Bronchial epithelial cell (primary cell): ENCODE data around the gene ST3GAL4. TPM values are rescaled to one million over a fixed set of nuclear protein-coding genes. Genes with fewer than 3 reads are reported as not detected.
"Not testable (repeated sequence)": the region's sequence is repeated elsewhere in the genome, so short reads cannot be mapped to it uniquely, and the experiment has no call there.

Experiments
- DNase-seq: peaks from one replicate; pipeline ENCODE4 v3.0.0-alpha.2; 2010; ENCODE audit warnings: low read depth
- FAIRE-seq: peaks from 2 replicates; lab custom pipeline; 2011; peaks lifted over from hg19 to GRCh38; lab: Jason Lieb, UNC
- H3K27me3 ChIP-seq: 2 replicates; pipeline ENCODE4 v1.5.1; 2011; ENCODE audit warnings: low read length; ENCODE audit not compliant: control insufficient read depth, insufficient read depth
- H3K36me3 ChIP-seq: 2 replicates; pipeline ENCODE4 v1.5.1; 2011; ENCODE audit warnings: low read length; ENCODE audit not compliant: control insufficient read depth, insufficient read depth
- H3K4me3 ChIP-seq: 2 replicates; pipeline ENCODE4 v1.5.1; 2011; ENCODE audit warnings: mild to moderate bottlenecking, low read depth, low read length, control low read depth
- CTCF ChIP-seq: IDR thresholded peaks from 2 replicates; pipeline ENCODE4 v1.5.1; 2011; ENCODE audit warnings: mild to moderate bottlenecking, moderate library complexity, low read length, control low read depth, inconsistent platforms; ENCODE audit not compliant: insufficient read depth, severe bottlenecking
- total RNA-seq: library from RNA; depleted of rRNA; stranded (reverse); fragments of >200 nt; gene quantifications from 2 replicates; pipeline ENCODE4 v1.2.1, GENCODE V29; 2014

ST3GAL4 gene
- total RNA-seq, 1 donor from 2014 or later = 12.4 TPM

GRCh38 chr11:126370016-126370415, 14.5 kb downstream of the ST3GAL4 start:
- no peak overlapping the region for H3K4me3 ChIP-seq
- no peak for FAIRE-seq
- no peak for TF ChIP-seq CTCF
- no peak for DNase-seq
- H3K27me3 ChIP-seq = no peaks in the 10 kb centered on the region
- H3K36me3 ChIP-seq = no peaks in the 10 kb centered on the region

GRCh38 chr11:126371595-126371994, 16.1 kb downstream of the ST3GAL4 start:
- no peak overlapping the region for H3K4me3 ChIP-seq
- DNase-seq (no peak), FAIRE-seq (no peak)
- H3K27me3 ChIP-seq = no peaks in the 10 kb centered on the region
- no peak for TF ChIP-seq CTCF
- H3K36me3 ChIP-seq = no peaks in the 10 kb centered on the region

GRCh38 chr11:126373389-126374066, 18.0 kb downstream of the ST3GAL4 start:
- peak; percentile 52 for DNase-seq
- FAIRE-seq = peak; percentile 95
- H3K27me3 ChIP-seq, H3K36me3 ChIP-seq, H3K4me3 ChIP-seq: not testable (repeated sequence)

GRCh38 chr11:126374562-126375300, 19.2 kb downstream of the ST3GAL4 start:
- FAIRE-seq = peak; percentile 64

GRCh38 chr11:126375726-126376125, 20.2 kb downstream of the ST3GAL4 start:
- H3K4me3 ChIP-seq = no peak overlapping the region
- DNase-seq (peak; percentile 47), FAIRE-seq (no peak)
- no peak for TF ChIP-seq CTCF
- no peaks in the 10 kb centered on the region for H3K36me3 ChIP-seq
- H3K27me3 ChIP-seq = no peaks in the 10 kb centered on the region

More at GRCh38 chr11:126374562-126375300, 19.2 kb downstream of the ST3GAL4 start:
- H3K4me3 ChIP-seq, H3K27me3 ChIP-seq, DNase-seq, H3K36me3 ChIP-seq: not testable (repeated sequence)

- DNase-seq = no peak
- no peaks in the 10 kb centered on the region for H3K36me3 ChIP-seq
These were observed 23.3 kb downstream of the ST3GAL4 start for GRCh38 chr11:126378763-126379162.

More at GRCh38 chr11:126378763-126379162, 23.3 kb downstream of the ST3GAL4 start:
- Histone ChIP-seq H3K27me3 (no peaks in the 10 kb centered on the region), H3K4me3 (no peak overlapping the region)
- no peak for TF ChIP-seq CTCF
- FAIRE-seq = no peak
